A549 treated with ZK216348 at 1 μM for 4 hours (cell line): Measurements from ENCODE around the gene SCNN1A. TPM values are rescaled to one million over a fixed set of nuclear protein-coding genes. Genes with fewer than 3 reads are reported as not detected.

Experiments
- total RNA-seq: library from RNA; stranded (reverse); fragments of 200-300 nt; extraction: Qiagen RNA extraction; gene quantifications from 5 replicates; pipeline ENCODE4 v1.2.3, GENCODE V29; 2022; ENCODE audit warnings: low read depth

Gene SCNN1A
- 12.4 to 24.3 TPM (median 21.4 TPM) in 5 replicates for total RNA-seq

GRCh38 chr12:6375269-6376078 lies at the start of gene SCNN1A:
TSS of gene SCNN1A (minus strand) at chr12:6375563. CDS start at chr12:6374783, 780 bp downstream.

GRCh38 chr12:6383572-6384498 lies 8.5 kb upstream of the SCNN1A start, which contains the start of gene LTBR:
TSS of gene LTBR (plus strand) at chr12:6384162. CDS start at chr12:6384359, 197 bp downstream.

DNA sequence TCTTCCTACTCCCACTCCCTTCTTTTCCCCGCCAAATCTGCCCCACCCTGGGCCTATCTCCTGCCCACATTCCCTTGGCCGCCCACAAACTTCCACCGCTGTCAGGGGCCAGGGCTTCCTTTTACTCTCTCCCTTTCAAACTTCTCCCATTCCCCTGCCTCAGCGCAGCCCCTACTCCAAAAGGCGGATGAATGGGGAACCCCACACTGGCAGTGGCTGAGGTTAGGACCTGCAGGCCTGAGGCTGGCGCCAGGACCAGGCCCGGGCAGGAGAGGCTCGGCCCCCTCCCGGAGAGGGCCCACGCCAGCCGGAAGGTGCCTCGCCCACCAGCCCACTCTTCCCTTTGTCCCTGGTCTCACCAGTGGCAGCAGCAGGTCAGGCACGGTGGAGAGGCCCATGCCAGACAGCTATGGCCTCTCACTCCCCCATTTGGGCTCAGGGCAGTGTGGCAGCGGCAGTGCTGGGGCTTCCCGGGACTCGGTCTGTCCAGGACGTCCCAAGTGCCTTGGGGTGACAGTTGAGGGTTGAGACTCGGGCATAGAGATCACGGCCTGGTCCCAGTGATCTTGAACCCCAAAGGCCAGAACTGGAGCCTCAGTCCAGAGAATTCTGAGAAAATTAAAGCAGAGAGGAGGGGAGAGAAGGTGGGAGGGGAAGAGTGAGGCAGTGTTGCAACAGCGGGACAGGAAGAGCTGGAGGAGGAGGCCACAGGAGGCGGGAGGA lies 33.8 kb downstream of the SCNN1A start, which contains the start of gene TNFRSF1A:
Gene TNFRSF1A (minus strand): TSS at position 660 of the 723 bp plus-strand sequence. CDS start 262 bp downstream, at position 398.

Other genes with a start within 250 kb of the SCNN1A start
- 232 to 271 TPM (median 254 TPM) in 5 replicates for gene CD9, start 175.2 kb downstream of the SCNN1A start, total RNA-seq
- gene PLEKHG6, start 64.9 kb downstream of the SCNN1A start, total RNA-seq = 0.20 to 0.50 TPM (median 0.39 TPM) in 4 of 5 replicates, not detected in the other
- 398 to 545 TPM (median 486 TPM) in 5 replicates for gene TNFRSF1A, start 33.5 kb downstream of the SCNN1A start, total RNA-seq
- 154 to 248 TPM (median 229 TPM) in 5 replicates for gene LTBR, start 8.6 kb upstream of the SCNN1A start, total RNA-seq
- not detected in 5 replicates for gene CD27, start 69.4 kb upstream of the SCNN1A start, total RNA-seq
- 2.4 to 3.8 TPM (median 3.7 TPM) in 5 replicates for gene TAPBPL, start 76.5 kb upstream of the SCNN1A start, total RNA-seq
- 9.0 to 12.6 TPM (median 12.2 TPM) in 5 replicates for gene VAMP1, start 95.1 kb upstream of the SCNN1A start, total RNA-seq
- gene MRPL51, start 117.7 kb upstream of the SCNN1A start, total RNA-seq = 267 to 374 TPM (median 329 TPM) in 5 replicates
- 52.1 to 69.4 TPM (median 63.1 TPM) in 5 replicates for gene NCAPD2, start 118.5 kb upstream of the SCNN1A start, total RNA-seq
- 5,971 to 9,033 TPM (median 8,788 TPM) in 5 replicates for gene GAPDH, start 159.0 kb upstream of the SCNN1A start, total RNA-seq
- gene IFFO1, start 180.5 kb upstream of the SCNN1A start, total RNA-seq = 1.6 to 2.5 TPM (median 2.2 TPM) in 5 replicates
- 89.7 to 116 TPM (median 103 TPM) in 5 replicates for gene NOP2, start 192.7 kb upstream of the SCNN1A start, total RNA-seq
- 60.1 to 82.5 TPM (median 69.6 TPM) in 5 replicates for gene CHD4, start 231.8 kb upstream of the SCNN1A start, total RNA-seq